GM21515 (cell line): ENCODE results near the gene GAB2.

Experiments used
- ATAC-seq: cut with Tn5 transposase; IDR thresholded peaks from one replicate; pipeline ENCODE4 v1.9.1; 2021; ENCODE audit not compliant: unreplicated experiment

The GAB2 gene

DNA sequence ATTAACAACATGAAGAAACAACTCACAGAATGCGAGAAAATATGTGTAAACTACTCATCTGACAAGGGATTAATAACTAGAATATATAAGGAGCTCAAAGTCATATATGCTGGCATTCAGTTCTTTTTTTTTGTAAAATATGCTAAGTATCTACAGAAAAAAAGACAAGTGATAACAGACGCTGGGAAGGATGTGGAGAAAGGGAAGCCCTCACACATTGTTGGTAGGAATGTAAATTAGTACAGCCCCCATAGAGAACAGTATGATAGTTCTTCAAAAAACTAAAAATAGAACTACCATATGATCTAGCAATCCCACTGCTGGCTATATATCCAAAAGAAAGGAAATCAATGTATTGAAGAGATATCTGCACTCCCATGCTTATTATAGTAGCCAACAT lies 13.8 kb downstream of the GAB2 start:
- ATAC-seq = no peak

DNA sequence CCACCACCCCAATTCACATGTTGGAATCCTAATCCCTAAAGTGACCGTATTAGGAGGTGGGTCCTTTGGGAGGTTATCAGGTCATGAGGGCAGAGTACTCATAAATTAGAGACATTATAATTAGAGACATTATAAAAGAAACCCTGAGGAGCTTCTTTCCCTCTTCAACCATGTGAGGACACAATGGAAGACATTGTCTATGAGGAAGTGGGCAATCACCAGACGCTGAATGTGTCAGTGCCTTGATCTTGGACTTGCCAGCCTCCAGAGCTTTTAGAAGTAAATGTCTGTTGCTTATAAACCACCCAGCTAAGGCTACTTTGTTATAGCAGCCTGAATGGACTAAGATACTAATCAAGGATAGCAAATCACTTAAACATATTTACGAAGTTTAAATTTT lies 14.8 kb downstream of the GAB2 start:
- no peak for ATAC-seq

DNA sequence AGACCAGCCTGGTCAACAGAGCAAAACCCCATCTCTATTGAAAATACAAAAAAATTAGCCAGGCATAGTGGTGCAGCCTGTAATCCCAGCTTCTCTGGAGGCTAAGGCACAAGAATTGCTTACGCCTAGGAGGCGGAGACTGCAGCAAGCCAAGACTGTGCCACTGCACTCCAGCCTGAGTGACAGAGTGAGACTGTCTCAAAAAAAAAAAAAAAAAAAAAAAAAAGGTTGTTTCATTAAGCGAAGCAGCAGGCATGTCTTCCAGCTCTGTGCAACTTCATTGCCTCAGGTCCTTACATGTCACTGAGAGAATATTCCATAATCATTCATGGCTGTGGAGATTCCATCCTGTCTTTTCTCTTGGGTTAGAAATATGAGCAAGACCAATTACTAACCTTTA lies 16.9 kb downstream of the GAB2 start:
- ATAC-seq = no peak

DNA sequence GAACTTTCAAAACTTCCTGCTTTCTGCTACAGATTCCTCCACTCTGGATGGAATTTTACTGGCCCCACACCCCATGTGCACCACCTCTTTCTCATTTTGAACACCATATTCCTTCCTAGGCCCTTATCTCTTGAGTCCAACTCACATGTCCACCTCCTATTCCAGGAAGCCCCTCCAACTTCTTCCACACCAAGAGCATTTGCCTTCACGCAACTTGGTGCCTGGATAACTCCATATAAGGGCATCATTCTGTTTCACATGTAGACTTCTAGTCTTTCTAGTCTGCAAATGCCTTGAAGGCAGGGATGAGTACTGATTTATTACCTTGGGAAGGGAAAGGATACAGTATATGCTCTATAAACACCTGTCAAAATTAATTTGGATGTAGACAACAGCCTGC lies 17.5 kb downstream of the GAB2 start:
- no peak for ATAC-seq

DNA sequence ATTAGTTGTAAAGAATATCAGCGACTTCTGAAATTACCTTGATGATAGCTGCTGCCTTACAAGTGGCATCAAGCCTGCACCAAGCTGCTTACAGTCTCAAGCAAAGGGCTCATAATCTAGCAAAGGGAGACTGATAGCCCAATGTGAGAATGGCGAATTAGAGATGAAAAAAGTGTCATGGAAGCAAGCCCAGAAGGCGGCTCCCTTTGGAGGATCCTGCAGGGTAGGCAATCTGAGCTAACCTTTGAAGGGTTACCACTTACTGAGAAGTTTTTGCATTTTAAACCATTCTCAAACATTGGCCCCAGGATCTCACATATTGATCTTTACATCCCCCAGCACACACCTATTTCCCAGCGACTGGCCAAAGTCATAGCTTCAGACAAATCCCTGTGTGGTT lies 18.5 kb downstream of the GAB2 start:
- no peak for ATAC-seq

DNA sequence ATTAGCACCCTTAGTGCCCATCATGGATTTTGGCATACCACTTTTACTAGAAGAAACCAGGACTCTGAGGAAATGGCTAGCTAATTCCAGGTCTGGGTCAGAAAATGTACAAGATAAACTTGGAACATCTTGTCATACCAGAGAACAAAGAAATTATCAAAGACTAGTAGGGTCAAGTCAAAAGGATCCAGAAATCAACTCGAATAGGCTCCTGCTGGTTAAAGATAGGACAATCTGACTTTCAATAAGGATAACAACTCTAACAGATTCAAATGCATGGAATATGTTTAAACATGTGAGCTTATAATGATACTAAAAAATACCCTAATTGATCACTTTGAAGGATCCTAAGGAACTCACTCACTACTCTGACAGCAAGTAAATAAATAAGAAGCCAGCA lies 18.9 kb downstream of the GAB2 start:
- no peak for ATAC-seq

DNA sequence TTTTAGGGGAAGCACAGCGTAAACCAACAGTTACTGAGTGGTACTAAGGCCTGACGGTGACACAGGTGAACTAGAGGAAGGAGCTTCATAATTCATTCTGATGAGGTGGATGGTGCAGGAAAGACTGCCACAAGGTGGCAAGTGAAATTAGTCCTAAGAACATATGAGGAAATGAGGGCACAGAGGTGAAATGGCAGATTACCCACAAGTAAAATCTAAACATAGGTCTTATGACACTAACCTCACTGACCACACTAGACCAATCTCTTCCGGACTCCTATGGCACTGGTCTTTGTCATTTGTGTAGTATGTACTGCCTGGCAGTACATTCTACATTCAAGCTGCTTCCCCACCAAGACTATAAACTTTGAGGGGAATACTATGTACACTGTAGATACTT lies 20.2 kb downstream of the GAB2 start:
- no peak for ATAC-seq

DNA sequence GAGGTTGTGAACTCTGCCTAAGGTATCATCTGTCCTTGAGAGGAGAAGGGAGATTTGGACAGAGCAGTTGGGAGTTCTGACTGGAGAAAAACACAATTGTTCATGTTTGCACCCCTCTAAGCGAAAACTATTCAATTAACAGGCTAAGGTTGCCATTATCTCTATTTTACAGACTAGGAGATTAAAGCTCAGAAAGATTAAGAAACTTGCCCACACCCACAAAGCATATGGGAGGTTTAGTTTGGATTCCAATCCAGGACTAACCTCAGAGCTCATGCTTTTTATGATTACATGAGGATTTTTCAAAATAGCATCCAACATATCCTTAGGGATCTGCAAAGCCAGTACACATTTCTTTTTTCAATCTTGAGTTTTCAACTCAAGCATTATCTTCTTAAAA lies 22.0 kb downstream of the GAB2 start:
- ATAC-seq = no peak

DNA sequence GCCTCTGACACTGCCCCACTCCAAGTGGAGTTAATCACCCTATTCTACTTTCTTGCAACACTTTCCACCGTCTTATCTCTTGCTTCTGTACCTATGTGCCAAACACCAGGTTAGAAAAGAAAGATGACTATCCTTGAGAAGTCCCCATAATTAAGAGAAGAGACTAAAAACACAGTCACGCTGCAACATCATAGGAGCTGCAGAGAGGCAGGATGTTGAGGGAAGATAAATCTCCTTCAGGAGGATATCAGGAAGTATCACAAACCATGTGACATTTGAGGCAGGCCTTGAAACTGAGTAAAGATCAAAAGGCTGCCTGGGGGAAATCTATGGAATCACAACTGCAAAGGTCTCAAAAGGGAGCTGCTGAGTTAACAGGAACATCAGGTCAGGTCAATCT lies 24.8 kb downstream of the GAB2 start:
- no peak for ATAC-seq

DNA sequence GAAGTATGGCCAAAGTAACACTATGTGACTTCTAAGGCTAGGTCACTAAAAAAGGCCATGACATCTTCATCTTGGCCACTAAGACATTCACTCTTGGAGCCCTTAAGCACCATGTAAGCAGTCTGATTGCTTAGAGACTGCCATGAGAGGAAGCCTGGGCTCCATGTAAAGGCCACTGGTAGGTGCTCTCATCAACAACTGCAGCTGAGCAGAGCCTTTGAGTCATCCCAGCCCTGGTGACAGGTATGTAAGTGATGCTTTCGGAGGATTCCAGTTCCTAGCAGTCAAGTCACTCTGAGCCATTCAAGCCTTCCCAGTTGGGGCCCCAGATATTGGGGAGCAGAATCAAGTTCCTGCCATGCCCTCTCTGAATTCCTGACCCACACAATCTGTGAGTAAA lies 26.2 kb downstream of the GAB2 start:
- no peak for ATAC-seq

DNA sequence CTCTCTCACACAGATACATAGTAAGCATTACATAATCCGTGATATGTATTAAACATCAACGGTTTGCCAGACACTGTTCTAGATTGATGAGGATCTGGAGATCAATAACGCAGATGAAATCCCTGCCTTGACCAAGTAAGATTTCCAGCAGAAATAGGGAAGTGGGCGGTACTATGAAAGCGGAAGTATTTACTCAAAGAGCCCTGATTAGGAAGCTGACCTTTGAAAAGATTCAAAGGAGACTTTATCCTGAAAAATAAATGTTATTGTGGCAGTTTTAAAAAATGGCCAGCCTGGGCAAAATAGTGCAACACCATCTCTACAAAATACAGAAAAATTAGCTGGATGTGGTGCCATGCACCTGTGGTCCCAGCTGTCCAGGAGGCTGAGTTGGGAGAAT lies 26.8 kb downstream of the GAB2 start:
- ATAC-seq = no peak

DNA sequence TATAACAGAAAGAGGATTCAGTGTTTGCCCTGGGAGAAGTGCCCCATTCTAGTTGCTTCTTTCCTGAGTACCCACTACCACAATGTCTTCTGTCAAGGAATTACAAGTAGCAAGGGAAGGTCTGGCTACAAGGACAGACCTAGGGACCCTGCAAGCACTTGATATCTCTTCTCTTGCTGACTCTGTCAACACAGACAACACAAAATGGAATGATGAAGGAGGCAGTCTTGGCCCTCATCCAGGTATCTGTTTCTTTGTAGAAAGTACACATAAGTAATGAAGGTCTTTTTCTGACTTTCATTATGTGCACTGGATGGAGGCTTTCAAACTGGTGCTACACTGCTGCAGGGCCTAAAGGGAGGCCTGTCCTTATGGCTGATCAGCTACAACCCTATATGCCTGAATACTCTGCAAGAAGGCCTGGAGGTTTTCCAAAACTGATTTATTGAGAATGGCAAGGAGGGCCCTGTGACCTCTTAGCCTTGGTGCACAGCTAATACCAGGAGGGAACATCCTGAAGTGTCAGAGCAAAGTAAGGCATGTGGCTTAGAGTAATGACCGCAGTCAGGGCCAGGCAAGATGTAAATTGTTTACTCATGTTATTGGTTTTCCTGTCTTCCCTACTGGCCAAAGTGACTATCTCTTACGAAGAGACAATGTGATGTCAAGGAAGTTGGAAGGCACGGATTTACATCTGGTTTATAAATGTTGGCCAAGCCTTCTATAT lies 31.2 kb downstream of the GAB2 start:
- no peak for ATAC-seq

DNA sequence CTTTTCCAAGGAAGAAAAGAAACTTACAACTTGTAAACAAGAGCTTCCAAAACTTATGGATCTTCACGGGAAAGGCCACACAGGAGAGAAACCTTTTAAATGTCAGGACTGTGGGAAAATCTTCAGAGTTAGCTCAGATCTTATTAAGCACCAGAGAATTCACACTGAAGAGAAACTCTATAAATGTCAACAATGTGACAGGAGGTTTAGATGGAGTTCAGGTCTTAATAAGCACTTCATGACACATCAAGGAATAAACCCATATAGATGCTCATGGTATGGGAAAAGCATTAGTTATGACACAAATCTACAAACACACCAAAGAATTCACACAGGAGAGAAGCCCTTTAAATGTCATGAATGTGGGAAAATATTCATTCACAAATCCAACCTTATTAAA lies 32.4 kb downstream of the GAB2 start:
- no peak for ATAC-seq

DNA sequence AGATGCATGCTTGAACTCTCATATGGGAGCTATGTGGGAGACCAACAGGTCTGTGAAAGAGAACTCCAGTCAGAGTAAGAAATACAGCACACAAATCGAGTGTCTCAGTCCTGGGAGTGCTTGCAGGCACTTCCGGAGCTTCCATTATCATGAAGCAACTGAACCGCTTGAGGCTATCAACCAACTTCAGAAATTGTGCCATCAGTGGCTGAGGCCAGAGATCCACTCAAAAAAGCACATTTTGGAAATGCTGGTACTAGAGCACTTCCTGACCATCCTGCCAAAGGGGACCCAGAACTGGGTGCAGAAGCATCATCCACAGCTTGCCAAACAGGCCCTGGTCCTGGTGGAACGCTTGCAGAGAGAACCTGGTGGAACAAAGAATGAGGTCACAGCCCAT lies 33.4 kb downstream of the GAB2 start:
- no peak for ATAC-seq

DNA sequence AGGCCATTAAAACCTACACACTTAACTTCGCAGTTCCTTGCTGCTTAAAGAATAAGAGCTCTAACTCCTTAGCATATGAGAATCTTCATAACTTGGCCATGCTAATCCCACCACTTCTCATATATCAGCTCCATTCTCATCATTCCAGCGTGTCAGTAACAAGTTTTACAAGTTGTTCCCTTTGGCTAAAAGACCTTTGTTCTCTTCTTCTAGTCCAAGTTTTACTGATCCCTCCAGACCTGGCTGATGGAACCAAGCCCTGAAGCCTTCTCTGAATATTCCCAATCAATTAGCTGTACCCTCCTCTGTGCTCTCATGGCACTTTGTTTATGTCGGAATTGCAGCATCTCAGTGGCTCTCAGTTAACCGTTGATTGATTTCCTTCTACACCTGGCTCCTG lies 35.8 kb downstream of the GAB2 start:
- ATAC-seq = no peak

DNA sequence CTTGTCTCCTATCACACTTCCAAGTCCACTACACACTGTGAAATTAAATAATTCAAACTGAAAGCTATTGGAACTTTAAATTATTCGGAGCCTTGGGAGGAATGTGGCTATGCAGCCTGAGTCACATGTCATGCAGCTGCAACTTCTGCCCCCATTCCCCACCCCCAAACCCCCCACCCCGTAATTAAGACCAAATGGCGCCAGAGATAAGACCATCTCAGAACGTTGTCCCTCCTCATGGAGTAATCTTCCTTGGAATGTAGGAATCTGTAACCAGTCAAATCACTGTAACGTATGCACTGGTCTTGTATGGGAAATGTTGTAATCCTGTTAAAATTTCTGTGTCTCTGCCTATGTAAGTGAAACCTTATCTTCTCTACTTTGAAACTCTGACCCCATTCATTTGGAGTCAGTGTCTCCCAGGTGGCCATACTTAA lies 37.0 kb downstream of the GAB2 start:
- ATAC-seq = no peak

DNA sequence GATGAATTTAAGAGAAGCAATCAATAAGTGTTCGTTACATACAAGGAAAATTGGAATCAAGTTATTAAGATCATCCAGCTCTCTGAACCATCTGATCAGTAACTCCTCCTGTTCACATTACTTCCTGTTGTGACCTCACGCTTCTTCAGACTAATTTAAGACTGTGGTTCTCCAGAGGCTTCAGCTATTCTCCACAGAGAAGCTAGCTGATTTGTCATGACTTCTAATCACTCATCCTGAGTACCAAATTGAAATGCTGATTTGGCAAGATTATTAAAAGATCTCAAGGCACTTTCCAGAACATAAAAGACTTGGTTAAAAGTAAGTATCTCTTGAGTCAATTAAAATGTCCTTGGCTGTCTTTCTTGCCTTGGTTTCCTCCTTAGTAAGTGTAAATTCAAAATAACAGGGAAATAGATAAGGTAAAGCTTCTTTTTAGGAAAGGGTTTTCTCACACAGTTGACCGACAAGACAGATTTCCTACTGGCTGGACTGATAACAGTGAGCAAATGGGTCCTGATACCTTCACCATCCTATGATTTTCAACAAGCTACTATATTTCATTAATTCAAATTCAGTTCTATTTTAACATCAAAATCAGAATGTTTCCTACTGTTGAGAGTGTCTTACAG lies 38.5 kb downstream of the GAB2 start:
- ATAC-seq = no peak

DNA sequence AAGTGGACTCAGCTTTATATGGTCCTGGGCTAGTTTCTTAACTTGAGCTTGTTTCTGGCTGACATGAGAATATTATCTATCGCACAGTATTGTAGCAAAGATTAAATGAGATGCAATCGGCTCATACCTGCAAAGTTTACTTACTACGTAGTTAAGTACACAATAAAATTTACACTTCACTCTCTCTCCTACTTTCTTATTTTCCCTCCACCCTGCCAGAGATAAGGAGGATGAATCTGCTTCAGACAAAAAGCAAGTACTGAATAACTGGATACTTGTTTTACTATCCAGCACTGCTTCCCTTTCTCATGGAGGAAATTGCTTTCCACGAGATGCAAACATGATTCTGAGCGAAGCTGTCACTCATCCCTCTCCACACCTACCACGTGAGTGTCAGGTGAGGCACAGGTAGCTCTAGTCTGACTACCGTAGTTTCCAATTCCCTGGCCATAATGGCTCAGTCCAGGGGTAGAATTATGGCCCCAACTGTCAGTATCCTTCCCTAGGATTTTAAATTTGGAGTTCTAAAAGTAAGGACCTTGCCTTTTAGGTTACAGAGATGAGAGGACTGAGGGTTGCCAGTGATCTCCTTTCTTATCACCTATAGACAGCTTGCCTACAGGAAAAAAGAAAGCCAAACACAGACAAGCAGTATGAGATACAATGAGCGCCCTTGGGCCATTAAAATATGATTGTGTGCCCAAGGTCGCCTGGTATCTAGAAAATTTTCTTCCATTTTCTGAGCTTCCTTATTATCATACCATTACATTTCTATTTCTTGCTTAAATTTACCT lies 39.8 kb downstream of the GAB2 start:
- ATAC-seq = no peak

DNA sequence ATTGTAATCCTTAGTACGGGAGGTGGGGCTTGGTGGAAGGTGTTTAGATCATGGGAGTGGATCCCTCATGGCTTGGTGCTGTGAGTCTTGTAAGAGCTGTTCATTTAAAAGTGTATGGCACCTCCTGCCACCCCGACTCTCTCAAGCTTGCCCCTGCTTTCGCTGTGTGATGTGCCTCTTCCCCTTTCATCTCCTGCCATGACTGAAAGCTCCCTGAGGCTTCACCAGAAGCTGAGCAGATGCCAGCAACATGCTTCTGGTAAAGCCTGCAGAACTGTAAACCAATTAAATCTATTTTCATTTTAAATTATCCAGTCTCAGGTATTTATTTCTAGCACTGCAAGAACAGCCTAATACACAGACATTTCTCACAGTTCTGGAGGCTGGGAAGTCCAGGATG lies 40.8 kb downstream of the GAB2 start:
- no peak for ATAC-seq

DNA sequence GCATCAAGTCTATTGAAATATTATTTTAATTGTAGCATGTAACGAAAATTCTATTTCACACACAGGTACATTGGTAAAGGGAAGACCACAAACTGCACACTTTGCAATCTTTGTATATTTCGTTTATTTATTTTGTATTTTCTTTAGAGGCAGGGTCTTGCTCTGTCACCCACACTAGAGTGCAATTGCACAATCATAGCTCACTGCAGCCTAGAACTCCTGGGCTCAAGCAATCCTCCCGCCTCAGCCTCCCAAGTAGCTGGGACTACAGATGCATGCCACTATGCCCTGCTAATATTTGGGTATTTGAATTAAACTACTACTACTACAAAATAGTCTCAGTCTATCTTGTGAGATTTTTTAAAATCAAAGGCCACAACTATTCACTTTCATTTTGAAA lies 42.7 kb downstream of the GAB2 start:
- no peak for ATAC-seq

DNA sequence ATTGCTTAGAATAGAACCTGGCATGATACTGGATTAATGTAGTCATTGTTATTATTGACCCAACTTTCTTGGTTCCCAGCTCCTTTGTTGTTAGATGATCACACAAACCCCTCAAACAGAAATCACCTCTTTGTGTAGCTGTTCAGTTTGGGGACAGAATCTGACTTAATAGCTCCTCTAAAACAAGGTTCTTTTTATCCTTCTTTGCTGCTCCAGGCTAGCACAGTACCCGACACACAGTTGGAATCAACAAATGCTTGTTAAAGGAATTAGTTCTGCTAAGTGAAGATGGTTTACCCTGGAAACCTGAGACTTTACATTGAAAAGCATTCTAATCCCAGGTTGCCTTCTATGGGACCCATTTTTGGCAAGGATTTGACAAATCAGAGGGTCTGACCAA lies 43.9 kb downstream of the GAB2 start:
- no peak for ATAC-seq

DNA sequence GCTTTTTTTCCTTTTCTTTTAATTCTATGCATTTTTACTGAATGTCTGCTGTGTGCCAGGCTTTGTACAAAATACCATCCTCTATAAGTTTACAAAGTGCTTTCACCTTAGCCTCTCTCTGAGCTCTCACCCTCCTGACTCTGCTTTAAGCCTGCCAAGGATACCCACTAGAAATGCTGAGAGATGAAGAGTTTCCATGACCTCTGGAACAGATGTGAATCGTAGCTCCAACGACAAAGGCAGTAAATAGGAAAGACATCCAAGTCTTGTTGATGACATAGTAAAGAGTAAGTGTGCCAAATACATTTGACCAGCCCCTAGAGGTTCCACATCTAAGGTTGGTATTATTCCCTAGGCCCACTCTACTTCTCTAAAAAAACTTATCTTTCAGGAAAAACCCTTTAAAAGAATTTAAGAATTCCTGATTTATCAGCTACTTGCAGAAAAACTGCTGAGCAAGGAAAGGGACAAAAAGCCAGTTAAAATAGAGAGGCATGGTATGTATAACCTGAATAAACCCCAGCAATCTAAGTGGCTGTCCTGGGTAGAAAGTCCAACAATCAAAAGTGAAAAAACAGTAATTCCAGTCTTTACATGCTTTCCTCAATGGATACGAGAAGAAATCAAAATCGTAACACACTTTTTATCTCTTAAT lies 45.4 kb downstream of the GAB2 start:
- no peak for ATAC-seq
